GM23338 (cell line): ENCODE data around the gene WDR1.

Experiments used
- CREB1 ChIP-seq: fragments of 250-450 bp; sonication (Bioruptor Pico); IDR thresholded peaks from 2 replicates; pipeline ENCODE4 v1.5.0; 2020; ENCODE audit warnings: low read depth, mild to moderate bottlenecking, moderate library complexity
- CTCF ChIP-seq, 2 experiments: fragments of 200-600 bp in 1 of 2; sonication (generic) in 1 of 2; conservative IDR thresholded peaks; 2 replicates each; pipeline versions ENCODE4 v1.5.1 to v1.6.1; 2016 to 2017; ENCODE audit warnings: antibody characterized with exemption in 2 of 2, low read depth in 2 of 2, mild to moderate bottlenecking in 2 of 2, moderate library complexity in 1 of 2
- ETS1 ChIP-seq: IDR thresholded peaks from 2 replicates; pipeline ENCODE4 v1.6.1; 2016; ENCODE audit warnings: antibody characterized with exemption
- EZH2 ChIP-seq: fragments of 200-600 bp; sonication (generic); IDR thresholded peaks from one replicate; pipeline ENCODE4 v1.8.0; 2017; ENCODE audit warnings: antibody characterized with exemption, mild to moderate bottlenecking, low read depth; ENCODE audit not compliant: unreplicated experiment
- EZH2phosphoT487 ChIP-seq: fragments of 200-600 bp; sonication (generic); IDR thresholded peaks from one replicate; pipeline ENCODE4 v1.8.1; 2018; ENCODE audit warnings: antibody characterized with exemption; ENCODE audit not compliant: unreplicated experiment
- JUNB ChIP-seq: IDR thresholded peaks from one replicate; pipeline ENCODE4 v1.6.1; 2016; ENCODE audit warnings: antibody characterized with exemption; ENCODE audit not compliant: unreplicated experiment
- NANOG ChIP-seq: IDR thresholded peaks from 2 replicates; pipeline ENCODE4 v1.6.1; 2016; ENCODE audit warnings: antibody characterized with exemption, borderline replicate concordance
- POLR2AphosphoS5 ChIP-seq: IDR thresholded peaks from 2 replicates; pipeline ENCODE4 v1.6.1; 2016; ENCODE audit warnings: antibody characterized with exemption, low read depth
- STAT1 ChIP-seq: IDR thresholded peaks from one replicate; pipeline ENCODE4 v1.6.1; 2016; ENCODE audit warnings: antibody characterized with exemption; ENCODE audit not compliant: unreplicated experiment
- ZNF114 ChIP-seq: fragments of 250-450 bp; sonication (Bioruptor Pico); IDR thresholded peaks from 2 replicates; pipeline ENCODE4 v1.5.0; 2020; ENCODE audit warnings: mild to moderate bottlenecking, moderate library complexity
- ZNF331 ChIP-seq: fragments of 250-450 bp; sonication (Bioruptor Pico); IDR thresholded peaks from 2 replicates; pipeline ENCODE4 v1.5.0; 2020; ENCODE audit warnings: low read depth, mild to moderate bottlenecking, moderate library complexity
- ZNF462 ChIP-seq: fragments of 250-450 bp; sonication (Bioruptor Pico); IDR thresholded peaks from 2 replicates; pipeline ENCODE4 v1.5.0; 2020; ENCODE audit warnings: mild to moderate bottlenecking, moderate library complexity
- TF ChIP-seq, protein P1 (sequence below): IDR thresholded peaks from one replicate; pipeline ENCODE4 v1.6.1; 2018; ENCODE audit warnings: antibody characterized with exemption; ENCODE audit not compliant: unreplicated experiment

- TF ChIP-seq JUNB: no peak
- TF ChIP-seq CTCF (conservative IDR thresholded peaks at IDR 0.05; ENCODE audit: low read depth in 2 of 2): peak; percentile 61 to 65
- no peak for TF ChIP-seq POLR2AphosphoS5
- no peak for TF ChIP-seq CREB1
- no peak for TF ChIP-seq EZH2
- TF ChIP-seq ETS1: no peak
- TF ChIP-seq ZNF331 (CRISPR knock-in tag): no peak
- TF ChIP-seq ZNF462 (CRISPR knock-in tag): no peak
- TF ChIP-seq, protein P1, sequence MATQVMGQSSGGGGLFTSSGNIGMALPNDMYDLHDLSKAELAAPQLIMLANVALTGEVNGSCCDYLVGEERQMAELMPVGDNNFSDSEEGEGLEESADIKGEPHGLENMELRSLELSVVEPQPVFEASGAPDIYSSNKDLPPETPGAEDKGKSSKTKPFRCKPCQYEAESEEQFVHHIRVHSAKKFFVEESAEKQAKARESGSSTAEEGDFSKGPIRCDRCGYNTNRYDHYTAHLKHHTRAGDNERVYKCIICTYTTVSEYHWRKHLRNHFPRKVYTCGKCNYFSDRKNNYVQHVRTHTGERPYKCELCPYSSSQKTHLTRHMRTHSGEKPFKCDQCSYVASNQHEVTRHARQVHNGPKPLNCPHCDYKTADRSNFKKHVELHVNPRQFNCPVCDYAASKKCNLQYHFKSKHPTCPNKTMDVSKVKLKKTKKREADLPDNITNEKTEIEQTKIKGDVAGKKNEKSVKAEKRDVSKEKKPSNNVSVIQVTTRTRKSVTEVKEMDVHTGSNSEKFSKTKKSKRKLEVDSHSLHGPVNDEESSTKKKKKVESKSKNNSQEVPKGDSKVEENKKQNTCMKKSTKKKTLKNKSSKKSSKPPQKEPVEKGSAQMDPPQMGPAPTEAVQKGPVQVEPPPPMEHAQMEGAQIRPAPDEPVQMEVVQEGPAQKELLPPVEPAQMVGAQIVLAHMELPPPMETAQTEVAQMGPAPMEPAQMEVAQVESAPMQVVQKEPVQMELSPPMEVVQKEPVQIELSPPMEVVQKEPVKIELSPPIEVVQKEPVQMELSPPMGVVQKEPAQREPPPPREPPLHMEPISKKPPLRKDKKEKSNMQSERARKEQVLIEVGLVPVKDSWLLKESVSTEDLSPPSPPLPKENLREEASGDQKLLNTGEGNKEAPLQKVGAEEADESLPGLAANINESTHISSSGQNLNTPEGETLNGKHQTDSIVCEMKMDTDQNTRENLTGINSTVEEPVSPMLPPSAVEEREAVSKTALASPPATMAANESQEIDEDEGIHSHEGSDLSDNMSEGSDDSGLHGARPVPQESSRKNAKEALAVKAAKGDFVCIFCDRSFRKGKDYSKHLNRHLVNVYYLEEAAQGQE: no peak
- no peak for TF ChIP-seq ZNF114 (CRISPR knock-in tag)
- no peak for TF ChIP-seq EZH2phosphoT487
- TF ChIP-seq STAT1: no peak
- no peak for TF ChIP-seq NANOG
Observed at GRCh38 chr4:10089346-10089745, 27.3 kb downstream of the WDR1 start.
